ENCODE measurements around the gene ITGAX.

- TF ChIP-seq CTCF (IDR thresholded peaks at IDR 0.05) (no peak), POLR2A (IDR thresholded peaks at IDR 0.05) (no peak)
These were observed 9.4 kb downstream of the ITGAX start for GRCh38 chr16:31364421-31364820.
